HG03342 (cell line): ENCODE data around the gene GOLPH3.
"Not testable (repeated sequence)": the region's sequence is repeated elsewhere in the genome, so short reads cannot be mapped to it uniquely, and the experiment has no call there.

Experiments
- ATAC-seq: cut with Tn5 transposase; IDR thresholded peaks from one replicate; pipeline ENCODE4 v1.9.1; 2021; ENCODE audit warnings: mild to moderate bottlenecking, moderate library complexity; ENCODE audit not compliant: unreplicated experiment

GOLPH3 gene

DNA sequence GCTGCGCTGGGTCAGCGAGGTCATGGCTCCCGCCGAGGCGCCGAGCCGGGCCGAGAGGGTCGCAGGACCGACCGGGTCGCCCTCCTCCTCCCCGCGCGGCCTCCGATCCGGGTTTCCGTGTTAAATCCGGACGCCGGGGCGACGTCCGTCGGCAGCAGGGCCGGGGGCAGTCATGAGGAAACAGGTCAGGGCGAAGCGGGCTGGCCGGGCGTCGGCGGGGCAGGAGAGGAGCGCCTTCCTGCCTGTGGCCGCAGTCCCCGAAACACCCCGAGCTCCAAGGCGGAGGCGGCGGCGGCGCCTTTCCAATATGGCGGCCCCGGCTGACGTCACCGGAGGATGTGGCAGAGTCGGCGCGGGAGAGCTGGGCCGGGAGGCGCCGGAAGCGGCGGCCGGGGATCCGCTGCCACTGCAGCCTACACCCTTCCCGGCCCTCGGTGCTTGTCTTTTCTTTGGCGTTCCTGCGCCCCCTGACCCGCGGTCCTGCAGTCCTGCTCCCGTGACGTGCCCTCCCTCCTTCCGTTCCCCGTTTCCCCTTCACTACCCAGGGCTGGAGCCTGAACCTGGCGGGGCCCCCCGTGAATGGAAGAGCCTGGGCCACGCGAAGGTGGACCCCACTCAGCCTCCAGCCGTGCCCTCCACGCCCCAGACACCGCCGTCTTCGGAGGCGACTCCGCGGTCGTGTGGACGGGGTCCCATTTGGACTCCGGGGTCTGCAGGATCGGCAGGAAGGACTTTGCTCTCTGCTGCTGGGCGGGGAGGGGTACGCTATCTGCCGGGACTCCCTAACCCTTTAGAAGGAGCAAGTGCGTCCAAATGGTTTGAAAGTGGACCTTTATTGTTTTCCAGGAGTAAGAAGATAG is at the start of gene GOLPH3:
TSS of gene GOLPH3 (minus strand) at position 309 of the 860 bp plus-strand sequence. CDS start at position 24, 285 bp downstream.
- ATAC-seq: peak; percentile 84

- no peak for ATAC-seq
Observed at GRCh38 chr5:32222723-32223470, 48.8 kb upstream of the GOLPH3 start.

DNA sequence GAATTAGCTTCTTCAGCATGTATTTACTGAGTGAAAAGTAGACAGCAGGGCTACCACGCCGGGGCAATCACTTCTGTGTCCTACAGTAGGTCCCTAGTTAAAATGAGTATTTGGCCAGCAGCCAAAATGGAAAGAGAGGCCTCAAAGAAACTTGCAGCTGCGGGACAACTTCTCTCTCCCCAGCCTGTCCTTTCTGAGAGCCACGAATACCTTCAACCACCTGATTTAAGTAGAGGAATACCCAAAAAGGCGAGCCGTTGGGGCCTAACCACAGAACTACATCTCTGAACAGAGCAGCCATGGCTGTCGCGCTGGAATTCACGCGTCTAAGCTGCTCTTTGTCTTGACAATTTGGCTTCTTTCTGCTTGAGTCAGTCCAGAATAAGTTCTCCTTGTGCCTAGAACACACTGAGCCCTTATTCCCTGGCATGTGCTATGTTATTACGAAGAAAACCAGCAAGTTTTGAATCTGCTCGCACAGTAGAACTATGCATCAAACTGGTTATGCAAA is 43.8 kb upstream of the GOLPH3 start:
- ATAC-seq: no peak

DNA sequence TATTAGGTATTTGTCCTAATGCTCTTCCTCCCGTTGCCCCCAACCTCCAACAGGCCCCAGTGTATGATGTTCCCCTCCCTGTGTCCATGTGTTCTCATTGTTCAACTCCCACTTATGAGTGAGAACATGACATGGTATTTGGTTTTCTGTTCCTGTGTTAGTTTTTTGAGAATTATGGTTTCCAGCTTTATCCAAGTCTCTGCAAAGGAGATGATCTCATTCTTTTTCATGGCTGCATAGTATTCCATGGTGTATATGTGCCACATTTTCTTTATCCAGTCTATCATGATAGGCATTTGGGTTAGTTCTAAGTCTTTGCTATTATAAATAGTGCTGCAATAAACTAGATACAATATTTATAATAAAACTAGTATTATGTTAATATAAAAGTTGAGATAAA is 40.2 kb upstream of the GOLPH3 start:
- not testable (repeated sequence) for ATAC-seq

GRCh38 chr5:32210151-32210550 is 36.0 kb upstream of the GOLPH3 start:
- ATAC-seq: no peak

DNA sequence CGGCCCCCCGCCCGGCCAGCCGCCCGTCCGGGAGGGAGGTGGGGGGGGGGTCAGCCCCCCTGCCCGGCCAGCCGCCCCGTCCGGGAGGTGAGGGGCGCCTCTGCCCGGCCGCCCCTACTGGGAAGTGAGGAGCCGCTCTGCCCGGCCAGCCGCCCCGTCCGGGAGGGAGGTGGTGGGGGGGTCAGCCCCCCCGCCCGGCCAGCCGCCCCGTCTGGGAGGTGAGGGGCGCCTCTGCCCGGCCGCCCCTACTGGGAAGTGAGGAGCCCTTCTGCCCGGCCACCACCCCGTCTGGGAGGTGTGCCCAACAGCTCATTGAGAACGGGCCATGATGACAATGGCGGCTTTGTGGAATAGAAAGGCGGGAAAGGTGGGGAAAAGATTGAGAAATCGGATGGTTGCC is 34.7 kb upstream of the GOLPH3 start:
- not testable (repeated sequence) for ATAC-seq

DNA sequence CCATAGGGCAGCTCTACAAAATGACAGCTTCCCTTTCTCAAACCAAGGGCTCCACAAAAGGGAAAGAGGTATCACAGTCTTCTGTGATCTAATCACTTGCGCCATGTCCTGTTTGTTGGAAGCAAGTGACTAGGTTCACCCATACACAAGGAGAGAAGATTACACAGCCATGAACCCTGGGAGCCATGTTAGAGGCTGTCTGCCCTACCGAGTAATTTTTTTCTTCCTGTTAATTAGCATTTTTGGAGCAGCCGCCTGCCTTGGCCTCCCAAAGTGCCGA is 33.2 kb upstream of the GOLPH3 start:
- no peak for ATAC-seq

DNA sequence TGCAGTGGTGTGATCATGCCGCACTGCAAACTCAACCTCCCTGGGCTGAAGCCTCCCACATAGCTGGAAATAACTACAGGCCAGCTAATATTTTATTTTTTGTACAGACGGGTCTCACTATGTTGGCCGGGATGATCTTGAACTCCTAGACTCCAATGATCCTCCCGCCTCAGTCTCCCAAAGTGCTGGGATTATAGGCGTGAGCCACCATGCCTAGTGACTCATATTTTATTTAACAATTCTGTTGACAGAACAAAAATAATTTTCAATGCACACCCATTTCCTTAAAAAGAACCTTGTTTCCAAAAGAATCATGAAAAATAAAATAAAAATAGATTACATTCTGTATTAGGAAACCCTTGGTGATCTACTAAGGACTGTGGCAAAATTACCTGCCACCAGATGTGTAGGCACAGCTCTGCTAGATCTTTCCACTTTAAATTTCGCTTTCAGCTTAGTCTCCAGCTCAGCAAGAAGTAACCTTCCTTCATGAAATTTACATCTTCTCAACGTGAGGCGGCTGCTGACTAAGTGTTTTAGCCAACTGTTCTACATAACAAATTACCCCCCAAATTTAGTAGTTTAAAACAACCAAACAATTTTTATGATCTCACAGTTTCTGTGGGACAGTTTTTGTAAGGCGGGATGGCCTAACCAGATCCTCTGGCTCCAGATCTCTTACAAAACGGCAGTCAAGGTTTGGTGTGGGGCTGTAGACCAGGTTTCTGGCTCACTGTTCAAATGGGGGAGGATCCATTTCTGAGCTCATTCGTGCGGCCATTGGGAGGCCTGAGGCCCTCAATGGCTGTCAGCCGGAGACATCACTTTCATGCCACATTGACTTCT is 32.6 kb upstream of the GOLPH3 start:
- no peak for ATAC-seq

GRCh38 chr5:32206053-32206452 is 31.9 kb upstream of the GOLPH3 start:
- ATAC-seq: no peak

DNA sequence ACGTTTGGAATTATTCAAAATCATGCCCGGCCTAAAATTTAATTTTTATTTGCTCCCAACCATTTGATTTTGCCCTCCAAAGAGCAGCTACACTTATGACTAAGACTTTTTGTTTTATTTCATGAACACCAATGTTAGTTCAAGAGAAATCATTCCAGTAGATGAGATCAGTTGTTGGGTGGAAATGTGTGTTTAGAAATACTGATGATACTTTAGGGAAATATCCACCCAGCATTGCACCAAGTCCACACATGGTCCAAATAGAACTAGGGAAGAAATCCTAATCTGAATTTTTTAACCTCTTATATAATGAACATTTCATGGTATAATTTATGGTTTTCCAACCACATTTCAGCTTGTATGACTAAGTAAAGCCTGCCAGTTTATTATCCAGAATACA is 28.3 kb upstream of the GOLPH3 start:
- no peak for ATAC-seq

GRCh38 chr5:32201122-32201753 is 27.1 kb upstream of the GOLPH3 start:
- ATAC-seq: no peak

DNA sequence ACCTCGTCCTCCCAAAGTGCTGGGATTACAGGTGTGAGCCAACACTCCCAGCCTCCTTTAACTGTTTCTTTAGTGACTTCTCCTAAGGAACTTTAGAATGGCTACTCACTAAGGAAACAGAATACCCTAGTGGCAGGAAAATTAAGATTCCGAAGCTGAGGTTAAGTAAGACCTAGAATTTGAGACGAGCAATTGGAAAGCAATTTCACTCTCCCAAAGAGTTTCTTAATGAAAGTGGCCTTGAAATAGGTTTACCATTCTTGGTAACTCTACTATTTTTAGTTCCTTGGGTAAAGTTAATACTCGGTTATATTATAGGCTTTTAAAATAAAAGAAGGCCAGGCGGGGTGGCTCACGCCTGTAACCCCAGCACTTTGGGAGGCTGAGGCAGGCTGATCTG is 22.9 kb upstream of the GOLPH3 start:
- ATAC-seq: no peak

- no peak for ATAC-seq
Observed at GRCh38 chr5:32195265-32195664, 21.1 kb upstream of the GOLPH3 start.

DNA sequence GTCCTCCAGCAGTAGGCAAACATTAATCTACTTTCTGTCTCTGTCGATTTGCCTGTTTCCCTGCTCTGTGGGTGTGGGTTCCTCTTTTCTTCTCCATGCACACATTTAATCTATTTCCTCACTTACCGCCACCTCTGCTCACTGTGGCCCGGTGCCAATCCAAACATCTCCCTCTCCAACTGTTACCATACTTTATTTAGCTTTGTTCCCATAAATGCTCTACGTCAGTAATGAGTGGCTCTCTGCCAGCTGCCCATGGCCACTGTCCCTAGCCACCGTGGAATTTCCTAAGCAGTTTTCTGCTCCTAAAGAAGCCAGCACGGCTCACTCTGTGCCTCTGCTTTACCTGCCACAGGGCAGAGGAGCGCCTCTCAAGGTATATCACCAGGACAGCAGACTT is 19.5 kb upstream of the GOLPH3 start:
- ATAC-seq: peak; percentile 72

DNA sequence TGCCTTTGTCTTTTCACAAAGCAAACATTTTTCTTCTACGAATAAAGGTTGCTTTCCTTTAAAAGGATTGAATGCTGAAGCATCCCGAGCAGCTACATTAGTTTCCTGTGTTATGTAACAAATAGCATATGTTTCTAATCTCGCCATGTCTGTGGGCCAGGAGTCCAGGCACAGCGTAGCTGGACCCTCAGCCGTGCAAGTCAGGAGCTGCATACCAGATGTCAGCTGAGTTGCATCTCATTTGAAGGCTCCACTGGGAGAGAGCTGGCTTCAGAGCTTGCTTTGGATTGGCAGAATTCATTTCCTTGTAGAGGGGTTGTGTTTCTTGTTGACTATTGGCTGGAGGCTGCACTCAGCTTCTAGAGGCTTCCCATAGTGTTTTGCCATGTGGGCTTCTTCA is 16.0 kb upstream of the GOLPH3 start:
- ATAC-seq: no peak

- ATAC-seq: no peak
Observed at GRCh38 chr5:32187675-32188074, 13.6 kb upstream of the GOLPH3 start.

GRCh38 chr5:32182463-32183063 is 8.4 kb upstream of the GOLPH3 start:
- peak; percentile 72 for ATAC-seq

DNA sequence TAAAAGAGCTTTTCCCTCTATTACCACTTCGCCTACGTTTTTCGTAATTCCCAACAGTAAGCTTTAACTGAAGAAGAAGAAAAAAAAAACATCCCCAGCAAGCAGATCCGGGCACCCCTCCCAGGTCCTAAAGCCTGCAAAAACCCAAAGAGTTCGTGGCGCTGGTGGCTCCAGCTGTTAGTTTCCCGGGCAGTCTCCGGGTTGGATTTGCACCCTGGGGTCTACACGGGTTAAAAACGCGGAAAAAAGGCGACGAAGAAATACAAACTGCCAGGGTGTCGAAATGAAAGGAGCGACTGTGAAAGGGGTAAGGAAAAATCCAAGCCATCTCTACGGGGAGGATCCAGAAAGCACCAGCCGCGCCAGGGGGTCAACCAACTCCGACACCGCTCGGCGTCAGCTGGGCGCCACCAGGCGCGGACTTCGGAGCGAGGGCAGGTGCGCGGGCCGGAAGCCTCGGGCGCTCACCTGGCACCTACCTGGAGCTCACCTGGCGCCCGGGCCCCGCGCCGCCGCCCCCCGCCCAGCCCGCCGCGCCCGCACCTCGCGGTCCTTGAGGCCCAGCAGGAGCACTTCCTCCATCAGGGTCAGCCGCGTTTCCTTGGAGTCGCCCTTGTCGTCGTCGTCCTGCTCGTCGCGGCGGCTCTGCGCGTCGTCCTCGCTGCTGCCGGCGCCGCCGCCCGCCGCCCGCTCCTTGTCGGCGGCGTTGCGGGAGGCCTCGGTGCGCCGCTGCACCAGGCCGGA is 680 bp downstream of the GOLPH3 start:
- ATAC-seq: peak; percentile 35

DNA sequence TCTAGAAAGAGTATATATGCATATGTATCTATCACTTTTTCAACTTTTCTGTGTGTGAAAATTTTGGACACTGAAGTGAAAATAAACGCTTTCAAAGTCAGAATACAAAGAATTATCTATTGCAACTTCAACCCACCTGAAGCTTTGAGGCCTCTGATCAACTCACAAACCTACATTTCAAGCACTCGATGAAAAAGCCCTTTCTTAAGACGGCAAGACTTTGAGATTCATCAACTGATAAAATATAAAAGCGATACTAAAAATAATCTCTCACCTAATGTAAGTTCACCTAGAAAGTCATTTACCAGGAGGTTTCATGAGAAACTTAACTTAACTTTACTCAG is 1.2 kb downstream of the GOLPH3 start:
- no peak for ATAC-seq
